GM10248 (cell line): ENCODE data around the gene ERCC4.
"Not testable (repeated sequence)": the region's sequence is repeated elsewhere in the genome, so short reads cannot be mapped to it uniquely, and the experiment has no call there.

Source experiments
- CTCF ChIA-PET: fragments of 300-600 bp; sonication (Branson Sonifier 250); formaldehyde crosslinking; extraction: SDS; loops from one replicate; lab custom pipeline; 2021; ENCODE audit warnings: antibody characterized with exemption; lab: Yijun Ruan, JAX
- POLR2A ChIA-PET: fragments of 350-650 bp; sonication (Branson Sonifier 250); formaldehyde crosslinking; extraction: SDS; loops from one replicate; lab custom pipeline; 2020; ENCODE audit warnings: antibody characterized with exemption; lab: Yijun Ruan, JAX
- DNase-seq: peaks from one replicate; pipeline ENCODE4 v3.0.0; 2012; ENCODE audit errors: extremely low spot score
- CTCF ChIP-seq: IDR thresholded peaks from 2 replicates; pipeline ENCODE4 v1.5.1; 2012; ENCODE audit warnings: mild to moderate bottlenecking, low read depth; ENCODE audit errors: extremely low read depth, missing control alignments, control extremely low read depth

Gene ERCC4

GRCh38 chr16:13886608-13887007 is 33.3 kb upstream of the ERCC4 start:
- POLR2A ChIA-PET, result no interaction called here
- CTCF ChIA-PET, result no interaction called here
- TF ChIP-seq CTCF, result no peak
- no peak for DNase-seq

- CTCF ChIA-PET, result interaction anchor here (1.5 to 2.4 kb wide), 2 partner anchors 24 to 30 kb away, joined by 3 to 8 read pairs; partner anchors contain the start of gene ERCC4
- POLR2A ChIA-PET, DNase-seq: not testable (repeated sequence)
These were observed 30.6 kb upstream of the ERCC4 start for GRCh38 chr16:13889323-13889722.

DNA sequence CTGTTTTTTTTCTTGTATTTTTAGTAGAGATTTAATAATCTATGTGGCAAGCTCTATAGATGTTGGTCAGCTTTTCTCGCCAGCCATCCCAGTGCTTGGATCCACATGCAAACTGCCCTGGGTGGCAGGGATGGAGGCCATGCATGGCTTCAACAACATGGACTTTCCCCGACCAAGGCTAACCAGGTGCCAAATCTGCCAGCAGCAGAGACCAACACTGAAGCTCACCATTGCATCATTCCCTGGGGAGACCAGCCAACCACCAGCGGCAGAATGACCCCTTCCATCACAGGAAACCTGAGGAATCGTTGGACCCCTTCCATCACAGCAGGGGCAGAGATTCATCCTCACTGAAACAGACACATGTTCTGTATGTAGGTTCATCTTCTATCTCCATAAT is 27.7 kb upstream of the ERCC4 start:
- no peak for TF ChIP-seq CTCF
- no peak for DNase-seq
- ChIA-PET POLR2A (interaction anchor here (0.6 kb wide), 1 partner anchor 364 kb away, joined by 5 read pairs; no protein-coding TSS in a partner anchor), CTCF (no interaction called here)

DNA sequence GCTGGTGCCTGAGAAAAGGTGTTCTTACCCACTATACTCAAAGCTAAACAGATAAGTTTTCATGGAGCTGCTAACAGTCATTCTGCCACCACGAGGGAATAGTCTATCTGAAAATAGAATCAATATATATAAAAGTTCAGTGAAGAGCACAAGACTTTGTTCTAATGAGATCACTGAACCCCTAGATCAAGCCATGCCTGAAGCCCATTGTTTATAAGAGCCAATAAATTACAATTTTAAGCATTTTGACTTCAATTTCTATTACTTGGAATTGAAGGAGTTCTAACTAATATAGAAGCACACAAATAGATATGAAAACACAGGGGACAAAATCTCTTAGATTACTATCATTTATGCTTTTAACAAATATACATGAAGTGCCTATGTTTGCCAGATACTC is 24.4 kb upstream of the ERCC4 start:
- ChIA-PET POLR2A (no interaction called here), CTCF (interaction anchor here (1.0 to 1.6 kb wide), 3 partner anchors 10 to 24 kb away, joined by 3 to 4 read pairs (median 3); no protein-coding TSS in a partner anchor)
- DNase-seq, result no peak
- no peak for TF ChIP-seq CTCF

- CTCF ChIA-PET, result interaction anchor here (1.0 to 1.5 kb wide), 5 partner anchors 11 to 26 kb away, joined by 3 to 5 read pairs (median 3); partner anchors contain the start of gene ERCC4
These were observed 23.3 kb upstream of the ERCC4 start for GRCh38 chr16:13896543-13897182.

DNA sequence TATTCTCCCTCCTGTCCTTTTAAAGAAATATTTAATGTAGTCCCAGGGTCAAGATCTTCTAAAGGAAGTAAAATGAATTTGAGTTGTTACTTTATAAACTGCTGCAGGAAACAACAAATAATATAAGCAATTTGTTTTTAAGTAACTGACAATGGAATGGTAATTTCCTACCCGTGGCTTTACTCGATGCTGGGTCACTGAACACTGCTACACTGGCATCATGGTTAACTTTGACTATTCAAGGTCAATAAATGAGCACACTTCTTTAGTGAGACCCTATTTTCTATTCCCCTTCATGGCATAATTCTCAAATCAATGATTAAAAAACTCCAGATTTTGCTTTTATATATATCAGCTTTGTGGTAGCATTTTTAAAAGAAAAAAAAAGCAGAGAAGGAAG is 22.1 kb upstream of the ERCC4 start:
- ChIA-PET POLR2A (no interaction called here), CTCF (interaction anchor here (1.2 to 1.6 kb wide), 3 partner anchors 12 to 22 kb away, joined by 3 to 5 read pairs (median 4); partner anchors contain the start of gene ERCC4)
- no peak for DNase-seq
- TF ChIP-seq CTCF, result no peak

More at GRCh38 chr16:13896543-13897182, 23.3 kb upstream of the ERCC4 start:
- POLR2A ChIA-PET, result no interaction called here
- peak; percentile 8 for TF ChIP-seq CTCF
- no peak for DNase-seq

DNA sequence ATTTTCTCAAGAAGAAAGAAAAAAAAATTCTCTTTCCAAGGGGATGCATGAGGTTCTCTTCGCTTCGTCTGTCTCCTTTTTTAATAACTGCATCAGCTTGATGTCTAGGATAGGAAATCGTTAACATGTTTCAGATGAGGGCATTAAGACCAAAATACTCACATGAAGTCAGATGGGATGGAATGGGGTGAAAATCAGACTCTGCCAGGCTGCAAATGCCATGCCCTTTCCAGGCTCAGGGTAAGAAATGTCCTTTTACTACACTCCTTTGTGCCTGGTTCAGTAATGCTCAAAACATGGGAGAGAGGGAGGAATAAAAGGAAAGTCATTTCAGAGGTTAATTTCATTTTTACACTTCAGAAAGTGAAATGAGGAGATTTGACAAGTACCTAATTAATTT is 21.7 kb upstream of the ERCC4 start:
- CTCF ChIA-PET, result interaction anchor here (1.5 to 1.6 kb wide), 2 partner anchors 13 to 22 kb away, joined by 3 to 4 read pairs; partner anchors contain the start of gene ERCC4
- TF ChIP-seq CTCF, result no peak
- POLR2A ChIA-PET, result no interaction called here
- no peak for DNase-seq
